T-helper 2 cell treated with Interferon-gamma antibody and Interleukin-4, amounts not matched to agents 100 ng/mL and 5 ng/mL, for 36 hours (primary cell): ENCODE data around the gene C4A. TPM values are rescaled to one million over a fixed set of nuclear protein-coding genes. Genes with fewer than 3 reads are reported as not detected.

Experiments used
- intact Hi-C: fragments of 100-400 bp; cut with micrococcal nuclease; formaldehyde crosslinking; loops from one replicate; pipeline ENCODE4 v1.15.1; 2023
- total RNA-seq: library from RNA; stranded (reverse); gene quantifications from 2 replicates; pipeline ENCODE4 v1.2.3, GENCODE V29; 2022

C4A gene
- total RNA-seq, 1 donor from 2014 or later = 3.2 TPM

DNA sequence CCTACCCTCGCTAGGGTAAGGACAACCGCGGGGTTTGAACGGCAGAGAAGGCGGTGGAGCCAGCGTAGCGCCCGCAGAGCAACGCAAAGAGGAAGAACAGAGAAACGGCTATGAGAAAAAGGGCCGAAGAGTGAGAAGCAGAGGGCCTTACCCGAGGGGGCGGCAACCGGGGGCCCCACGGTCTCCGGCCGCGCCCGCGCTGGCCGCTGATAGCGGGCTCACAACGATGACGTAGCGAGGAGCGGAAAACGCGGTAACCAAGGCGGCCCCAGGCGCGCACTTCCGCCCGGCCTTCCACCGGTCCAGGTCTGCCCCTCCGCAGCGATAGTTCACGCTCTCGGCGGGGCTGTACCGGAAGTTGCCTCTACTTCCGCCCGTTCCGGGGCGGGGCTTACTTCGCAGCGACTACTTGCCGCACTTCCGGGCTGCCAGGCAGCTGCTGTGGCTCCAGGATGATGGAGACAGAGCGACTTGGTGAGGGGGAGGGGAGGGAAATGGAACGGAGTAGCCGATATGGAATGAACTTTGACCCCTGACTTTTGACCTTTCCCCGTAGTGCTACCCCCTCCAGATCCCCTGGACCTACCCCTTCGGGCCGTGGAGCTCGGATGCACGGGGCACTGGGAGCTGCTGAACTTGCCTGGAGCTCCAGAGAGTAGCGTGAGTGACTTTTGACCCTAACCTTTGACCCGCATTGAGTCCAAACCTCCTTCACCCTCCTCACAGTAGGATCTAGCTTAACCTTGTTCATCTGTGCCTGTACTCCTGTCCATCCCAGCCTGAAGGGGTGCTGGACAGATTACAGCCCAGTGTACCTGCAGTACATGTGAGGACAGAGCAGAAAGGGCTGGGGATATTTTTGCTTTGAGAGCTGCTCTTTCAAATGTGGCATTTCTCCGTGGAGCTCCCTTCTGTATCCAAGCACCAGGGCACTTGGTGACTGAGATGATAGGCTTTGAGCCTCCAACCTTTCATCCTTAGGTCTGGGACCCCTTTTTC is 22.8 kb upstream of the C4A start, which contains the start of the genes NELFE and SKIC2:
Gene NELFE, minus strand, starts transcription at position 231 of the 999 bp plus-strand sequence. CDS start 525 bp downstream, outside the sequence.
Gene SKIC2, plus strand, starts transcription at position 435 of the 999 bp plus-strand sequence. Its CDS starts 18 bp downstream, at position 453.
- intact Hi-C loops = loop anchor here (1.0 to 10.0 kb wide), 5 partner anchors 13 to 414 kb away; partner anchors contain the start of genes ATP6V1G2, CSNK2B, DDX39B and DXO

DNA sequence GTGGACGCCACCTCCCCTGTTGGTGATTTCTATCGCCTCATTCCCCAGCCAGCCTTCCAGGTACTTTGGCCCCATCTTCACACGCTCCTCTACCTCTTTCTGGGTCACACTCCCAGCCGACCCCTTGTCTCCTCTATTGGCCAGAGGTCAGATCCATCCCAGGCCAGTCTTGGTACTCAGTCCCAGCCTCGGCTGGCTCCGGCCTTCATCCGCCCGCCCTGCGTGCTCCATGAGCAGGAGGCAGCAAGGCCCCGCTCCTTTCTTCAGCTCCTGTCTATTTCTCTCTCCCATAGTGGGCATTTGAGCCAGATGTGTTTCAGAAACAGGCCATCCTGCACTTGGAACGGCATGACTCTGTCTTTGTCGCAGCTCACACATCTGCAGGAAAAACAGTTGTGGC is 20.2 kb upstream of the C4A start:
- intact Hi-C loops = no loop called here

DNA sequence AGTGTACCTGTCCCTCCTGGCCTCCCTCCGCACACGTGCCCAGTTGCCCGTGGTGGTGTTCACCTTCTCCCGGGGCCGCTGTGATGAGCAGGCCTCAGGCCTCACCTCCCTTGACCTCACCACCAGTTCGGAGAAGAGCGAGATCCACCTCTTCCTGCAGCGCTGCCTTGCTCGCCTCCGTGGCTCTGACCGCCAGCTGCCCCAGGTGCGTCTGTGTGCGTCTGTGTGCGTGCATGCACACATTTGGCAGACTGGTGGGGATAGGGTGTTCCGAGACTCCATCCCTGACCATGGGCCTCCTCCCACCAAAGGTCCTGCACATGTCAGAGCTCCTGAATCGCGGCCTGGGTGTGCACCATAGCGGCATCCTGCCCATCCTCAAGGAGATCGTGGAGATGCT is 17.9 kb upstream of the C4A start:
- intact Hi-C loops = no loop called here

DNA sequence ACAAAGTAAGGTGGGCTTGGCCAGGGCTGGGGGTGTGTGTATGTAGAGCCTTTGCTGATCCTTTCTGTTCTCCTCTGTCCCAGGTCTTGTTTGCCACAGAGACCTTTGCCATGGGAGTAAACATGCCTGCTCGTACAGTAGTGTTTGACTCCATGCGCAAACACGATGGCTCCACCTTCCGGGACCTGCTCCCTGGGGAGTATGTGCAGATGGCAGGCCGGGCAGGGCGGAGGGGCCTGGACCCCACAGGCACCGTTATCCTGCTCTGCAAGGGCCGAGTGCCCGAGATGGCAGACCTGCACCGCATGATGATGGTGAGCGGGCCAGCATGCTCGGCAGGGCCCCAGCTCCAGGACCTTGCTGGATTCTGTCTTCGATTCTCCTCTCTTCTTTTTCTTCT is 16.2 kb upstream of the C4A start:
- intact Hi-C loops = no loop called here

DNA sequence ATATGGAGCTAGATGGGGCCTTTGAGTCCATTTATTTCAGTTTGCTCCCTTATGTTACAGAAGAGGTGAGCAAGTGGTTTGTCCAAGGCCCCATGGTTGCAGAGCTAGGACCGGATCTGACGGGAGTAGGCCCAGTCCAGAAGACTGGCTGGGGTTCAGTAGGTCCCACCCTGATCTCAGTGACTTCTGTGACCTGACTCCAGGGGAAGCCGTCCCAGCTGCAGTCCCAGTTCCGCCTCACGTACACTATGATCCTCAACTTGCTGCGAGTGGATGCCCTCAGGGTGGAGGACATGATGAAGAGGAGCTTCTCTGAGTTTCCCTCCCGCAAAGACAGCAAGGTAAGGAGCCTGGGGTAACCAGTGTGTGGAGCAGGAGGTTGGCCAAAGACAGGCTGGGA is 15.4 kb upstream of the C4A start:
- intact Hi-C loops = no loop called here

DNA sequence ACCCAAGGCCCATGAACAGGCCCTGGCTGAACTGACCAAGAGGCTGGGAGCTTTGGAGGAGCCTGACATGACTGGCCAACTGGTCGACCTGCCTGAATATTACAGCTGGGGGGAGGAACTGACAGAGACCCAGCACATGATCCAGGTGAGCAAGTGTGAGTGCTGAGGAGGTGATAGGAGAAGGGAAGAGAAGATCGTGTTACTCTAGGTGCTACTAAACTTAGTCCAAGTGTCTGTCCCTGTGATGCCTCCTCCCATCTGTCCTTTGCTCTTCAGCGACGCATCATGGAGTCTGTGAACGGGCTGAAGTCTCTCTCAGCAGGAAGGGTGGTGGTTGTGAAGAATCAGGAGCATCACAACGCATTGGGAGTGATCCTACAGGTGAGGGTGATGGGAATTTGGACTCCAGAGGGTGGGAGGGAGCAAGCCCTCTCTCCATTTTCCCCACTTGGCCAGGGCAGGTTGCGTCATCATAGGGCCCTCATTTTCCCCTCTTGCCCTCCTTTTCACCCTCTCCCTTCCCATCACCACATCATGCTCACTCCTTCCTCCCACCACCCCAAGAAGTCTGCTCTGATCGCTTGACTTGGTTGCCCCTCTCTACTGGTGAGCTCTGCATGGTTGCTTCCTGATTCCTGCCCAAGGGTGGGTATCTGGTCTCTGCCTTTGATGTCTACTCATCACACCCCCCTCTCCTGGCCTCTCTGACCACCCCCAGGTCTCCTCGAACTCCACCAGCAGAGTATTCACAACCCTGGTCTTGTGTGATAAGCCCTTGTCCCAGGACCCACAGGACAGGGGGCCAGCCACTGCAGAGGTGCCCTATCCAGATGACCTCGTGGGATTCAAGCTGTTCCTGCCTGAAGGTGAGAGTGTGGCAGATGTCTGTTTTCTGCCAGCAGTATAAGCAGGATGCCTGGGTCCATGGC is 14.6 kb upstream of the C4A start:
- intact Hi-C loops = no loop called here

DNA sequence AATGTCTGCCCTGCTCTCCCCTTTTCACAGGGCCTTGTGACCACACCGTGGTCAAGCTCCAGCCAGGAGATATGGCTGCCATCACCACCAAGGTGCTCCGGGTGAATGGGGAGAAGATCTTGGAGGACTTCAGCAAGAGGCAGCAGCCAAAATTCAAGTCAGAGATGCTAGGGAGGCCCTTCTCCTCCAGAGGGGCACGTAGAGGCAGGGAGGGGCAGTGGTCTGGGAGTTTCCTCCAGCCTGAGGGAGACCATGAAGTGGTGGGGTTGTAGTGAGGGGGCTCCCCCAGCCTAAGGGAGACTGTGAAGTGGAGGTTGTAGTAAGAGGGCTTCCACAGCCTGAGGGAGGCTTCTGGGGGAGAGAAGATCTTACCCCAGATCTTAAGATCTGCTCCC is 13.9 kb upstream of the C4A start:
- intact Hi-C loops = no loop called here

DNA sequence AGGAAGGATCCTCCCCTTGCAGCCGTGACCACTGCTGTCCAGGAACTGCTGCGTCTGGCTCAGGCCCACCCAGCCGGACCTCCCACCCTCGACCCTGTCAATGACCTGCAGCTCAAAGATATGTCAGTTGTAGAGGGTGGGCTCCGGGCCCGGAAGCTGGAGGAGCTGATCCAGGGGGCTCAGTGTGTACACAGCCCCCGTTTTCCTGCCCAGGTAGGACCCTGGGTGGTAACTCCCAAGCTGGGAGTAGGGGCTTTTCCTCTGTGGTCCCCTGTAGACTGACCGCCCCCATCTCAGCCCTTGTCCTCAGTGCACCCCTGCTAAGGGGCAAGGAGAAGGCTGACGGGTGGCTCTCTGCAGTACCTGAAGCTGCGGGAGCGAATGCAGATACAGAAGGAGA is 13.5 kb upstream of the C4A start:
- intact Hi-C loops = no loop called here

DNA sequence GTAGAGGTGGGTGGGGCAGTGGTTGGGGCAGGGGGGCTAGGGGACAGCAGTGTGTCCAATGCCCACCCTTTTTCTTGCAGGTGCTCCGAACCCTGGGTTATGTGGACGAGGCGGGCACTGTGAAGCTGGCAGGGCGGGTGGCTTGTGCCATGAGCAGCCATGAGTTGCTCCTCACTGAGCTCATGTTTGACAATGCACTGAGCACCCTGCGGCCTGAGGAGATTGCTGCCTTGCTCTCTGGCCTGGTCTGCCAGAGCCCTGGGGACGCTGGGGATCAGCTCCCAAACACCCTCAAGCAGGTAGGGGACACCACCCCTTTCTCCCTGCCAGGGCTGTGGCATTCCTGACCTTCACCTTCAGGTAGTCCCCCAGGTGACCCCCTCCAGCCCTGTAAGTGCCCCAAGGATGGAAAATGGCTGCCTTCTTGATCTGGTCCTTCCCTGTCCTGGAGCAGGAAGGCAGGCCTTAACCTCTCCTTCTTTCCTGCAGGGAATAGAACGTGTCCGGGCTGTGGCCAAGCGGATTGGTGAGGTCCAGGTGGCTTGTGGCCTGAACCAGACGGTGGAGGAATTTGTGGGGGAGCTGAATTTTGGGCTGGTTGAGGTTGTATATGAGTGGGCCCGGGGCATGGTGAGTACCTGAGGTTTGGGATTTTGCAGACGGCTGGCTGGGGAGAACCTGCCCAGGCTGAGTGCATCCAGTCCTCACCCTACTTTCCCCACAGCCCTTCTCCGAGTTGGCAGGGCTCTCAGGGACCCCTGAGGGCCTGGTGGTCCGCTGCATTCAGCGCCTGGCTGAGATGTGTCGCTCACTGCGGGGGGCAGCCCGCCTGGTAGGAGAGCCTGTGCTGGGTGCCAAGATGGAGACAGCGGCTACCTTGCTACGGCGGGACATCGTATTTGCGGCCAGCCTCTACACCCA is 12.8 kb upstream of the C4A start:
- intact Hi-C loops = no loop called here

DNA sequence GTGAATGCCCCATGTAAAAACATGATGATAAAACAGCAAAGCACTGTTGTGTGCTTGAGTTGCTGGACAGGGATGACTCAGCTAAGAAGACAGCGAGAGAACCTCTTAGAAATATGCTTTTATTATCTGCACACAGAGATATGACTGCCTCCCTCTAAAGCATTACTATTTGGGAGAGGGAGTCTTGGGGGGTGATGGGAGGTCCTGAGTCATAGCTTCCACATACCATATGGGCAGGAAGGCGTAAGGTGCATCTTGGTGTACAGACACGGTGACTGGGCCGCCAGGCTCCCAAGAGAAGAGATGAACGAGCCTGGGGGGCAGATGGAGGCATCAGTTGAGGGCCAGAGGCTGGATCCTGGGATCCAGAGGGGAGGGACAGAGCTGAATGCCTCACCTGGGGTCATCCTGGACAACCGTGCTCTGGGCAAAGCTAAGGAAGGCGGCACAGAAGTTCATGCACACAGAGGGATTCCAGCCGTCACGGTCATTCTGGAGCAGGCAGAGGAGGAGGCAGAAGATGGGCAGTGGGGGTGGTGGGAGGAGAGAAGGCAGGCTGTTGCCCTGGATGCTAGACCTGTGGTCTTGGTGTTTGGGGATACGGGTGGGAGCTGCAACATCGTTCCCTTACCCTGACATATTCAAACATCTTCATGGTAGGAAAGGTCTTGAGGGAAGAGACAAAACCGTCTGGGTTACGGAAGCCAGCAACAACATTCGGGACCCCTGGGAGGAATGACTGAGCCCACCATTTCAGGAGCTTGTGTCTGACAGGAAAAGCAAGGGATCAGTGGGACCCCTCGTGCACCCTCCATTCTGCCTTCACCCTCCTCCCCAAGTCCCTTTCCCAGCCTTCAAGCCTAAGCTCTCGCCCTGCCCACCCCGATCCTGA is 11.9 kb upstream of the C4A start:
- intact Hi-C loops = loop anchor here (10.0 kb wide), 2 partner anchors 105 to 155 kb away; partner anchors contain the start of genes ATF6B and NEU1

DNA sequence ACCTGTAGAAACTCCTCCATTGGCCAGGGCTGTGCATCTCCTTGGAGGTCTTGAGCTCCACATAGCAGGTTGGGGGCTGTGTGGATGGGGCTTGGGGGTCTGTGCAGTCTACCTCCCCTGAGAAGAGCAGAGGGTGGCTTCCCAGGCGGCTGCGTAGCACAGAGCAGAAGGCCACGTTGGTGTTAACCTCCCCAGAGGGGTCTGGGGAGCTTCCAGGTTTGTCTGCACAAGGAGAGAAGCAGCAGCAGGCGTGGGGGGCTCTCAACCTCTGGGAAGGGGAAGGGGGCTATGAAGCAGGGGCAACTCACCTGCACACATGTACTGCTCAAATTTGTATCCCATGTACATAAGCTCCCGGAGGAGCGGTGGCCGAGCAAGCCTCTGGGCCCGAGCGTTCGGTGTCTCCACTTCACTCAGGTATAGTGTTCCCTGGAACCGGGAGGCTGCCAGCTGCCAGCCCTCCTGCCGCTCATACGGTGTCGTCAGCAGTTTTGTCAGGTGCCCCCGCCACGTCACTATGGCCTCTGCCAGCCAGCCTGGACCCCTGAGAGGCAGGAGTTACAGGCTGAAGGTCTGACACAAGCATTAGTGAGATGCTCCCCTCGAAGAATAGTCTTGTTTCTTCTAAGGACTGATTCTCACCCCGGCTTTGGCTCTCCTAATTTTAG is 11.1 kb upstream of the C4A start:
- intact Hi-C loops = loop anchor here (10.0 kb wide), 2 partner anchors 106 to 154 kb away; partner anchors contain the start of genes ATF6B and NEU1

DNA sequence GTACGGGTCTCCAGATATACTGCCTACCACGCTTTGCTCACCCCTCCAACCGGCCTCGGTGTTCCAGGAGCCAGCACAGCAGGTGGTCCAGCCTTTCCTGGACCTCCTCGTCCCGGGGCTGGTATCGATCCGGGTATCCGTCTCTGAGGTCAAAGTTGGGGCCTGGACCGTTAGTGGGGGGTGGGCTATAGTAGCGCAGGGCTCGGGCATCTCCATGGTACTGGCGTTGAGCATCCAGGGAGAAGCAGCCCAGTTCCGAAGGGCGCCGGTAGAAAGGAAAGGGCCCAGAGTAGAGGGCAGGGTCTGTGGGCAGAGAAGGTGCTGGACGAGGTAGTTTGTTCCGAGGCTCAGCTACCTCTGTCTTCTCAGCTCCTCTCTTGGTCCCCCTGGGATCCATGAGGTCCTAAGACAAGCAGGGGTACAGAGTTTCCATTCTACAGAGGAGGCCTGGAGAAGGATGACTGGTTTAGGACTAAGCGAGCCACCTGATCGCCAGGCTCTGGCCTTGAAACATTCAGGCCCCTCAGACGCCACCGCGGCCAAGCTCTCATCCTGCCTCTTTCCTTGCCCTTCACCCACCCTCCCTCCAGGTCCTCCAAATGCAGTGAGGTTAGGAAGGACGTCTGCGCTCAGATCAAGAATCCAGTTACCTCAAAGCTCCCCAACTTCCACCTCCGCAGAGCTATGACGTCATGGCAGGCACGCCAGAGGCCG is 10.4 kb upstream of the C4A start:
- intact Hi-C loops = loop anchor here (10.0 kb wide), 2 partner anchors 107 to 153 kb away; partner anchors contain the start of genes ATF6B and NEU1

DNA sequence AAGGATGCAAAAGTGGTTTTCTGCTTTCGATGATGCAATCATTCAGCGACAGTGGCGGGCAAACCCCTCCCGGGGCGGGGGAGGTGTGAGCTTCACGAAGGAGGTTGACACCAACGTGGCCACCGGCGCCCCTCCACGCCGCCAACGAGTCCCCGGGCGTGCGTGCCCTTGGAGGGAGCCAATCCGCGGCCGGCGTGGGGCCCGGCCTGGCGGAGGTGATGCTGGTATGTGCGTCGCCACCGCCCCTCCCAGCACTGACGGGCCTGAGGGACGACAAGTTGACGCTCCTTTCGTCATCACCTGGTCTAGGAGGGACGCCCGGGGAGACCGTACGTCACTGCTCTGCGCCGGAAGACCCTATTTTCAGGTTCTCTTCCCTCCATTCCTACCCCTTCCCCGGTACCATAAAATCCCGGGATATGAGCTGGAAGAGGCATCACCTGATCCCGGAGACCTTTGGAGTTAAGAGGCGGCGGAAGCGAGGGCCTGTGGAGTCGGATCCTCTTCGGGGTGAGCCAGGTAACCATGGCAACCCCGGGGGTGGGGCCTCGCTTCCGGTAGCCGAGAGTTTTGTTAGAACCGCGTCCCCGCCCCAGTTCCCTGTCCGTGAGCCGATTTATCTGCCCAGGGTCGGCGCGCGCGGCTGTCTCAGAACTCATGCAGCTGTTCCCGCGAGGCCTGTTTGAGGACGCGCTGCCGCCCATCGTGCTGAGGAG is 9.7 kb upstream of the C4A start, which contains the start of gene DXO:
Gene DXO, minus strand, starts transcription at position 146 of the 716 bp plus-strand sequence. CDS start 463 bp downstream, outside the sequence.
- intact Hi-C loops = loop anchor here (1.0 to 10.0 kb wide), 3 partner anchors 13 to 153 kb away; partner anchors contain the start of genes ATF6B, NEU1 and SKIC2

DNA sequence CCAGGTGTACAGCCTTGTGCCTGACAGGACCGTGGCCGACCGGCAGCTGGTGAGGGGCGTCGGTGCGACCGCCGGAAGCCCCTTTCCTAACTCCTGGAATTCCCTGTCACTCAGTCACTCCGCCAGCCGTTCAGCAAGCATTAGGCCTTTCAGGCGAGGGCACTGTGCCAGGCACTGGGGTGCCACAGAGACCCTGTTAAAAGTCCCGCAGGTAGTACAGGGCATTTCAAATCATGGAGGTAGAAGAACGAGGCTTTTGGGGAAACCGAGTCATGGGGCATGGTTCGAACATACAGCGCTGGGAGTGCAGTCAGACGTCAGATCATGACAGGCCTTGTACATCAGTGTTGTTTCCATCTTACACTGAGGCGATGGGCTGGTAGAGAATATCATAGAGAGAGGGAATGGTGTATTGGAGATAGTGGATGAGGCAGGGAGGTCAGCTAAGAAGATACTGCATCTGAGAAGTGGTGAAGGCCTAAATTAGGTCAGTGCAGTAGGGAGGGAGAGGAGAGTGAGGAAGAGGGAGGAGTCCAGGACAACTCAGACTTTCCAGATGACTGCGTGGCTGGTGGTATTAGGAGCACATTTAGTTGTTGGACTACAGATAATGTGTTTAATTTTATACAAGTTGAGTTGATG is 9.0 kb upstream of the C4A start:
- intact Hi-C loops = loop anchor here (1.0 to 10.0 kb wide), 3 partner anchors 14 to 152 kb away; partner anchors contain the start of genes ATF6B, NEU1 and SKIC2

DNA sequence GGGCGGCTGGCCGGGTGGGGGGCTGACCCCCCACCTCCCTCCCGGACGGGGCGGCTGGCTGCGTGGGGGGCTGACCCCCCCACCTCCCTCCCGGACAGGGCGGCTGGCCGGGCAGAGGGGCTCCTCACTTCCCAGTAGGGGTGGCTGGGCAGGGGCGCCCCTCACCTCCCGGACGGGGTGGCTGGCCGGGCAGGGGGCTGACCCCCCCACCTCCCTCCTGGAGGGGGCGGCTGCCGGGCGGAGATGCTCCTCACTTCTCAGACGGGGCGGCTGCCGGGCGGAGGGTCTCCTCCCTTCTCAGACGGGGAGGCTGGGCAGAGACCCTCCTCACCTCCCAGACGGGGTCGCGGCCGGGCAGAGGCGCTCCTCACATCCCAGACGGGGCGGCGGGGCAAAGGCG is 5.8 kb upstream of the C4A start:
- intact Hi-C loops = loop anchor here (10.0 kb wide), 2 partner anchors 111 to 149 kb away; partner anchors contain the start of genes ATF6B and NEU1

DNA sequence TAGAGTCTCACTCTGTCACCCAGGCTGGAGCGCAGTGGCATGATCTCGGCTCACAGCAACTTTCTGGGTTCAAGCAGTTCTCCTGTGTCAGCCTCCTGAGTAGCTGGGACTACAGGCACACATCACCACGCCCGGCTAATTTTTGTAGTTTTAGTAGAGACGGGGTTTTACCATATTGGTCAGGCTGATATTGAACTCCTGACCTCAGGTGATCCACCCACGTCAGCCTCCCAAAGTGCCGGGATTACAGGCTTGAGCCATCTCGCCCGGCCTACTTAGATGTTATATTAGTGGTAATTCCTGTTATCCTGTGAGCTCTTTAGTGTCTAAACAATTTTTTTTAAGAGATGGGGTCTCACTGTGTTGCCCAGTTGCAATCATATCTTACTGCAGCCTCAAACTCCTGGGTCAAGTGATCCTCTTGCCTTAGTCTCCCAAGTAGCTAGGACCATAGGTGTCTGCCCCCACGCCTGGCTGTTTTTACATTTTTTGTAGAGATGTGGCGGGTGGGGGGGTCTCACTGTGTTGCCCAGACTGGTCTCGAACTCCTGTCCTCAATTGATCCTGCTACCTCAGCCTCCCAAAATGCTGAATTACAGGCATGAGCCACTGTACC is 3.9 kb upstream of the C4A start:
- intact Hi-C loops = loop anchor here (10.0 kb wide), 2 partner anchors 113 to 147 kb away; partner anchors contain the start of genes ATF6B and NEU1
